Hypothalamus (tissue), 51 donors: Measurements from ENCODE around the gene TMEM131L.
"Not testable (repeated sequence)": the region's sequence is repeated elsewhere in the genome, so short reads cannot be mapped to it uniquely, and the experiment has no call there.

Experiments used
- DNase-seq, 51 donors: peaks; one replicate each; lab custom pipeline; 2025; lab: John Stamatoyannopoulos, UW

Gene TMEM131L

GRCh38 chr4:153448003-153448731 is 18.0 kb upstream of the TMEM131L start:
- no peak for DNase-seq

GRCh38 chr4:153449338-153449737 is 16.8 kb upstream of the TMEM131L start:
- DNase-seq, result no peak

GRCh38 chr4:153450544-153450917 is 15.6 kb upstream of the TMEM131L start:
- no peak for DNase-seq

GRCh38 chr4:153451145-153451544 is 15.0 kb upstream of the TMEM131L start:
- DNase-seq, result not testable (repeated sequence)

- DNase-seq, result peak in 2 of 51 donors; percentile 2 to 4
Observed at GRCh38 chr4:153451911-153452657, 14.1 kb upstream of the TMEM131L start.

- DNase-seq, result no peak
Observed at GRCh38 chr4:153452658-153453378, 13.3 kb upstream of the TMEM131L start.

GRCh38 chr4:153453402-153453801 is 12.8 kb upstream of the TMEM131L start:
- no peak for DNase-seq

- DNase-seq, result no peak
Observed at GRCh38 chr4:153458969-153459368, 7.2 kb upstream of the TMEM131L start.

- DNase-seq, result not testable (repeated sequence)
Observed at GRCh38 chr4:153461549-153461948, 4.6 kb upstream of the TMEM131L start.

GRCh38 chr4:153464068-153464467 is 2.1 kb upstream of the TMEM131L start:
- no peak for DNase-seq

- no peak for DNase-seq
Observed at GRCh38 chr4:153465140-153465539, 1.0 kb upstream of the TMEM131L start.

- DNase-seq, result peak in 24 of 51 donors; percentile 13 to 72 (median 40)
Observed at GRCh38 chr4:153465615-153466080, 512 bp upstream of the TMEM131L start.

GRCh38 chr4:153466949-153467896 is 1.1 kb downstream of the TMEM131L start:
- peak in 12 of 51 donors; percentile 4 to 57 (median 18) for DNase-seq

- DNase-seq, result peak in 1 of 51 donors; percentile 57
Observed at GRCh38 chr4:153467897-153468262, 1.7 kb downstream of the TMEM131L start.

- no peak for DNase-seq
Observed at GRCh38 chr4:153468587-153468986, 2.4 kb downstream of the TMEM131L start.

GRCh38 chr4:153469031-153469430 is 2.9 kb downstream of the TMEM131L start:
- DNase-seq, result no peak

GRCh38 chr4:153471071-153471697 is 5.0 kb downstream of the TMEM131L start:
- DNase-seq, result not testable (repeated sequence)

- DNase-seq, result no peak
Observed at GRCh38 chr4:153471698-153472093, 5.5 kb downstream of the TMEM131L start.
